Activated B cell treated with CpG ODN at 0.5 μM for 24 hours (primary cell): Measurements from ENCODE around the gene CDC14B. TPM values are rescaled to one million over a fixed set of nuclear protein-coding genes. Genes with fewer than 3 reads are reported as not detected.

ENCODE experiments used
- ATAC-seq: fragments of 200-7000 bp; cut with Tn5 transposase; one replicate; pipeline ENCODE4 v1.10.0; 2021; ENCODE audit warnings: low read depth, mild to moderate bottlenecking, moderate library complexity
- CTCF ChIA-PET: fragments of 350-600 bp; sonication (Branson Sonifier 250); formaldehyde crosslinking; loops from one replicate; lab custom pipeline; 2021; ENCODE audit warnings: antibody characterized with exemption; lab: Charles Lee
- POLR2A ChIA-PET: fragments of 350-600 bp; sonication (Branson Sonifier 250); formaldehyde crosslinking; loops from one replicate; lab custom pipeline; 2021; ENCODE audit warnings: antibody characterized with exemption; lab: Charles Lee
- DNase-seq: peaks from one replicate; pipeline ENCODE4 v3.0.0; 2022
- H3K27ac Mint-ChIP-seq: one replicate; pipeline ENCODE4 v1.8.0; 2020; ENCODE audit warnings: mixed read lengths
- H3K27me3 Mint-ChIP-seq: one replicate; pipeline ENCODE4 v1.8.0; 2021; ENCODE audit warnings: mixed read lengths
- H3K36me3 Mint-ChIP-seq: one replicate; pipeline ENCODE4 v1.8.0; 2021; ENCODE audit warnings: low read depth, mixed read lengths
- H3K4me1 Mint-ChIP-seq: one replicate; pipeline ENCODE4 v1.8.0; 2021; ENCODE audit warnings: mixed read lengths
- H3K4me3 Mint-ChIP-seq: one replicate; pipeline ENCODE4 v1.8.0; 2020; ENCODE audit warnings: mild to moderate bottlenecking, mixed read lengths
- H3K9me3 Mint-ChIP-seq: one replicate; pipeline ENCODE4 v1.8.0; 2020; ENCODE audit warnings: mixed read lengths
- intact Hi-C: fragments of 100-400 bp; cut with micrococcal nuclease; formaldehyde crosslinking; loops from one replicate; pipeline ENCODE4 v1.15.1; 2024
- total RNA-seq: library from RNA; stranded (reverse); gene quantifications from 2 replicates; pipeline ENCODE4 v1.2.3, GENCODE V29; 2022
- TF ChIP-seq, protein P1 (sequence below): fragments of 200-600 bp; IDR thresholded peaks from one replicate; pipeline ENCODE4 v1.8.0; 2022; ENCODE audit warnings: antibody characterized with exemption, mild to moderate bottlenecking

The CDC14B gene
- total RNA-seq, 1 donor from 2014 or later = 2.5 TPM

DNA sequence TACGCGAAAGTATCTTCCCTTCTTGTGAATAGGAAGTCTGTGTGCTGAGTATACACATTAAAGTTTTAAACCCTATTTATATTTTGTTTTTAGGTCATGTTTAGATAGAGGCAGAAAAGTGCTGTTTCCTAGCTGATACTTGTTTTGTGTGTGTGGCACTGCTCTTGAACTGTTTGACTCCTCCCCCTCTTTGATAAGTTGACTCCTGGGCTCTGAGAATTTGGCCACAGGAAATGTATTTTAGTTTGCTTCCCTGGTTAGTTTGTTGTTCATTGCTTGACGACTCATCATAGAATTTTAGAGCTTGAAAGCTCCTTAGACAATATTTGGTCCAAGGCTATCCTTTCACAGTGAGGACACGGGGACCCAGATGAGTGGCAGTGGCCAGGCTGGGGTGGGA lies 2.0 kb upstream of the CDC14B start:
- Mint-ChIP-seq H3K4me3 (no peak overlapping the region), H3K36me3 (no peaks in the 10 kb centered on the region), H3K27me3 (peaks cover 44% of the 10 kb centered on the region), H3K27ac (no peak overlapping the region), H3K9me3 (no peaks in the 10 kb centered on the region), H3K4me1 (peaks cover 11% of the 10 kb centered on the region)
- ChIA-PET POLR2A (no interaction called here), CTCF (no interaction called here)
- ATAC-seq (no peak), DNase-seq (no peak)
- TF ChIP-seq, protein P1, sequence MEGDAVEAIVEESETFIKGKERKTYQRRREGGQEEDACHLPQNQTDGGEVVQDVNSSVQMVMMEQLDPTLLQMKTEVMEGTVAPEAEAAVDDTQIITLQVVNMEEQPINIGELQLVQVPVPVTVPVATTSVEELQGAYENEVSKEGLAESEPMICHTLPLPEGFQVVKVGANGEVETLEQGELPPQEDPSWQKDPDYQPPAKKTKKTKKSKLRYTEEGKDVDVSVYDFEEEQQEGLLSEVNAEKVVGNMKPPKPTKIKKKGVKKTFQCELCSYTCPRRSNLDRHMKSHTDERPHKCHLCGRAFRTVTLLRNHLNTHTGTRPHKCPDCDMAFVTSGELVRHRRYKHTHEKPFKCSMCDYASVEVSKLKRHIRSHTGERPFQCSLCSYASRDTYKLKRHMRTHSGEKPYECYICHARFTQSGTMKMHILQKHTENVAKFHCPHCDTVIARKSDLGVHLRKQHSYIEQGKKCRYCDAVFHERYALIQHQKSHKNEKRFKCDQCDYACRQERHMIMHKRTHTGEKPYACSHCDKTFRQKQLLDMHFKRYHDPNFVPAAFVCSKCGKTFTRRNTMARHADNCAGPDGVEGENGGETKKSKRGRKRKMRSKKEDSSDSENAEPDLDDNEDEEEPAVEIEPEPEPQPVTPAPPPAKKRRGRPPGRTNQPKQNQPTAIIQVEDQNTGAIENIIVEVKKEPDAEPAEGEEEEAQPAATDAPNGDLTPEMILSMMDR = no peak
- intact Hi-C loops = no loop called here

DNA sequence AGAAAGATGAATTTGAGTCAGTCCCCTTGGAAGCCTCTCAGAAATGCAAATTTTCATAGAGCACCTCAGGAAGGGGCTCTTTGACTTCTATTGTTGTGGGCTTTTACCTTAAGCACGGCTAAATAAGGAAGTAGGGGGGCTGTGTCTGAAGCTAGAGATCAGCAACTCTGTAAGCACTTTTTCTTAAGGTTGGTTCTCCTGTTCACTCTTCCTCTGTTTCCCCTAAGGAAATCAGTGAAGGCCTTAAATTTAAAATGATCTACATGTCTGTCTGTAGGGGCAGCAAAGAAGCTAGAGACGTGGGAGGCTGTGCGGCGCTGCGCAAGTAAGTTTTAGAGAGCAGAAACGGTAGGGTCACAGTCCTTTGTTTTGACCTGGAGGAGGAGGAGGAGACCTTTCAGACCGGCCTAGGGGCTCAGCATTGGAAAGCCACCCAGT lies 1.2 kb upstream of the CDC14B start:
- intact Hi-C loops = no loop called here
- DNase-seq (no peak), ATAC-seq (no peak)
- peak overlapping the region; percentile 61 for H3K4me3 Mint-ChIP-seq
- no peaks in the 10 kb centered on the region for H3K9me3 Mint-ChIP-seq
- POLR2A ChIA-PET = no interaction called here
- peaks cover 11% of the 10 kb centered on the region for H3K4me1 Mint-ChIP-seq
- peaks cover 46% of the 10 kb centered on the region for H3K27me3 Mint-ChIP-seq
- CTCF ChIA-PET = no interaction called here
- TF ChIP-seq, protein P1 = no peak
- no peaks in the 10 kb centered on the region for H3K36me3 Mint-ChIP-seq
- H3K27ac Mint-ChIP-seq = no peak overlapping the region

DNA sequence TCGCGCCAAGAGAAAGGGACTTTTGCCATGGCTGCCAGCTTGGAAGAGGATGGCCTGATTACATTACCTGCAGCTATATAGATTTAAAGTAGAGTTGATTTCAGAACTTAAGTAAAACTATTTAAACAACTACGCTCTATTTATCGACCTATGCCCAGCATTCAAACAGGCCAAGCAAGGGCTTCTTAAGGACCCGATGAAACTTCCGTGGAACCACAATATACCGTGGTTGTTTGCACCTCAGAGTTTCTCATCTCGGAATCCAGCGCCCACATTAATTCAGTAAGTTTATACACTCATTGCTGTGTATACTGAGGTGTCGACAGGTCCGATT lies 505 bp upstream of the CDC14B start:
- H3K27ac Mint-ChIP-seq = no peak overlapping the region
- no peak for DNase-seq
- peak overlapping the region; percentile 61 for H3K4me3 Mint-ChIP-seq
- intact Hi-C loops = no loop called here
- H3K36me3 Mint-ChIP-seq = no peaks in the 10 kb centered on the region
- ChIA-PET CTCF (no interaction called here), POLR2A (no interaction called here)
- TF ChIP-seq, protein P1 = no peak
- H3K27me3 Mint-ChIP-seq = peaks cover 51% of the 10 kb centered on the region
- H3K4me1 Mint-ChIP-seq = peaks cover 11% of the 10 kb centered on the region
- no peak for ATAC-seq
- no peaks in the 10 kb centered on the region for H3K9me3 Mint-ChIP-seq

DNA sequence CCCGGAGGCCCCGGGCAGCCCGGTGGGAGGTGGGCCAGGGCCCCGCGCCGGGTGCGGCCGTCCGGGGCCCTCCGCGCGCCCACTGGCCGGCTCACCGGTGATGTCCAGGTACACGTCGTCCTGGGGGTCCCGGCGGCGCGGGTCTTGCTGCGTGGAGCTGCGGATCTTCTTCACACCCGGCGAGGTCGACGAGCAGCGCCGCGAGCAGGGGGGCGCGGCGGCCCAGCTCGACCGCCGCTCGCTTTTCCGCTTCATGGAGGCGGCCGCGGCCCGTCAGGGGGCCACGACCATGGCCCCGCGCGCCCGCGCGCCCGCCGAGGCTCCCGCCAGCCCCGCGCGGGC lies 548 bp downstream of the CDC14B start:
- Mint-ChIP-seq H3K27me3 (peaks cover 53% of the 10 kb centered on the region), H3K4me1 (peaks cover 11% of the 10 kb centered on the region), H3K36me3 (no peaks in the 10 kb centered on the region), H3K4me3 (peak overlapping the region; percentile 24), H3K9me3 (no peaks in the 10 kb centered on the region), H3K27ac (no peak overlapping the region)
- DNase-seq = peak; percentile 17
- ChIA-PET CTCF (interaction anchor here (1.2 kb wide), 1 partner anchor 291 kb away, joined by 3 read pairs; no protein-coding TSS in a partner anchor), POLR2A (interaction anchor here (0.6 kb wide), 1 partner anchor 793 kb away, joined by 4 read pairs; no protein-coding TSS in a partner anchor)
- TF ChIP-seq, protein P1 = no peak
- no peak for ATAC-seq
- intact Hi-C loops = loop anchor here (5.0 kb wide), 1 partner anchor 33 kb away; no protein-coding TSS in a partner anchor

DNA sequence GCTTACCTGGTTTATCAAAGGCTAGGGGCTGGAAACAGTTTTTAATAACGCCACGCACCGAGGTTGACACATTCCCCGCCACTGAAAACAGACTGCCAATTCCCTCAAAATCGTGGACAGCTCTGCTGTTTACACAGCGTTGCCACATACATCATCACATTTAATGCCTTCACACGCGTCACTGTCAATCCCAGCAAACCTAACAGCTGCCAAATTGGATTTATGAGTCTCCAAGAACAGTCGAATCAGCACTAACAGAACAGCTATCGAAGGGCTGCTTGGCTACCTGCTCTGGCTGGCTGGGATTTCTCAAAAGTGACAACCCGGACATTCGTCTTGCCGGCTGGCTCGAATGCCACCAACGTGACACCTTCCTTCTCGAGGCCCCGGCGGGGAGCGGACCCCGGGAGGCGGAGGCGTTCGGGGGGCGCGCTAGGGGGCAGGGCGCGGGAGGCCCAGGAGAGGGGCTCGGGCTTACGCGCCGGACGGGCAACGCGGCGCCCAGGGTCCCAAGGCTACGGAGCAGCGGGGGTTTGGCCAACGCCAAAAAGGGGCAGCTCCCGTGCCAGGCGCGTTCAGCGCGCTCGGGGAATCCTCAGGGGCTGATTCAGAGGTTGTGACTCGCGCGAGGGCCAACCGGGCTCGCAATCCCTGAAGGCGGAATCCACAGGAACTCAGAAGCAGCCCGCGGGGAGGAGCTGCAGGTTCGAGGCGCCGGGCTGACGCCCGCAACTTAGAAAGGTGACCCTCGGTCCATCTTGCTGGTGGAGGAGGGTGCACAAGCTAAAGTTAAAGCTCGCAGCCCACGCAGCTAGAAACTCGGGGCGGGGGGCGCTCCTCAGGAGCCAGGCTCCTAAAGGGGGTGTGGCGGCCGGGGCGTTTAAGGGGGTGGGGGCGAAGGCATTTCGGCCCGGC lies 1.2 kb downstream of the CDC14B start:
- H3K9me3 Mint-ChIP-seq = no peaks in the 10 kb centered on the region
- peak; percentile 23 for DNase-seq
- TF ChIP-seq, protein P1 = no peak
- peaks cover 11% of the 10 kb centered on the region for H3K4me1 Mint-ChIP-seq
- intact Hi-C loops = loop anchor here (5.0 kb wide), 1 partner anchor 34 kb away; no protein-coding TSS in a partner anchor
- POLR2A ChIA-PET = interaction anchor here (0.6 kb wide), 1 partner anchor 794 kb away, joined by 4 read pairs; no protein-coding TSS in a partner anchor
- peaks cover 52% of the 10 kb centered on the region for H3K27me3 Mint-ChIP-seq
- H3K27ac Mint-ChIP-seq = no peak overlapping the region
- CTCF ChIA-PET = interaction anchor here (1.2 kb wide), 1 partner anchor 290 kb away, joined by 3 read pairs; no protein-coding TSS in a partner anchor
- H3K36me3 Mint-ChIP-seq = no peaks in the 10 kb centered on the region
- no peak for ATAC-seq
- H3K4me3 Mint-ChIP-seq = peak overlapping the region; percentile 72
